Panc1 (cell line): ENCODE measurements around the gene PI4K2B.

Source experiments
- POLR2AphosphoS5 ChIP-seq: IDR thresholded peaks from 2 replicates; pipeline ENCODE4 v1.6.1; 2012; ENCODE audit warnings: mild to moderate bottlenecking, low read depth, low read length, moderate library complexity
- TF ChIP-seq, protein P1 (sequence below): fragments of 450-650 bp; IDR thresholded peaks from 2 replicates; pipeline ENCODE4 v1.5.1; 2017; ENCODE audit warnings: mild to moderate bottlenecking
- TF ChIP-seq, protein P2 (sequence below), 2 experiments: IDR thresholded peaks; 2 replicates each; pipeline ENCODE4 v1.6.1; 2011 to 2012; ENCODE audit warnings: low read depth in 2 of 2, control low read depth in 1 of 2, low read length in 1 of 2, mild to moderate bottlenecking in 1 of 2, moderate library complexity in 1 of 2; ENCODE audit not compliant: insufficient read depth in 1 of 2

GRCh38 chr4:25320336-25320735, 86.5 kb downstream of the PI4K2B start:
- TF ChIP-seq, protein P1, sequence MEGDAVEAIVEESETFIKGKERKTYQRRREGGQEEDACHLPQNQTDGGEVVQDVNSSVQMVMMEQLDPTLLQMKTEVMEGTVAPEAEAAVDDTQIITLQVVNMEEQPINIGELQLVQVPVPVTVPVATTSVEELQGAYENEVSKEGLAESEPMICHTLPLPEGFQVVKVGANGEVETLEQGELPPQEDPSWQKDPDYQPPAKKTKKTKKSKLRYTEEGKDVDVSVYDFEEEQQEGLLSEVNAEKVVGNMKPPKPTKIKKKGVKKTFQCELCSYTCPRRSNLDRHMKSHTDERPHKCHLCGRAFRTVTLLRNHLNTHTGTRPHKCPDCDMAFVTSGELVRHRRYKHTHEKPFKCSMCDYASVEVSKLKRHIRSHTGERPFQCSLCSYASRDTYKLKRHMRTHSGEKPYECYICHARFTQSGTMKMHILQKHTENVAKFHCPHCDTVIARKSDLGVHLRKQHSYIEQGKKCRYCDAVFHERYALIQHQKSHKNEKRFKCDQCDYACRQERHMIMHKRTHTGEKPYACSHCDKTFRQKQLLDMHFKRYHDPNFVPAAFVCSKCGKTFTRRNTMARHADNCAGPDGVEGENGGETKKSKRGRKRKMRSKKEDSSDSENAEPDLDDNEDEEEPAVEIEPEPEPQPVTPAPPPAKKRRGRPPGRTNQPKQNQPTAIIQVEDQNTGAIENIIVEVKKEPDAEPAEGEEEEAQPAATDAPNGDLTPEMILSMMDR, result no peak
- TF ChIP-seq, protein P2, sequence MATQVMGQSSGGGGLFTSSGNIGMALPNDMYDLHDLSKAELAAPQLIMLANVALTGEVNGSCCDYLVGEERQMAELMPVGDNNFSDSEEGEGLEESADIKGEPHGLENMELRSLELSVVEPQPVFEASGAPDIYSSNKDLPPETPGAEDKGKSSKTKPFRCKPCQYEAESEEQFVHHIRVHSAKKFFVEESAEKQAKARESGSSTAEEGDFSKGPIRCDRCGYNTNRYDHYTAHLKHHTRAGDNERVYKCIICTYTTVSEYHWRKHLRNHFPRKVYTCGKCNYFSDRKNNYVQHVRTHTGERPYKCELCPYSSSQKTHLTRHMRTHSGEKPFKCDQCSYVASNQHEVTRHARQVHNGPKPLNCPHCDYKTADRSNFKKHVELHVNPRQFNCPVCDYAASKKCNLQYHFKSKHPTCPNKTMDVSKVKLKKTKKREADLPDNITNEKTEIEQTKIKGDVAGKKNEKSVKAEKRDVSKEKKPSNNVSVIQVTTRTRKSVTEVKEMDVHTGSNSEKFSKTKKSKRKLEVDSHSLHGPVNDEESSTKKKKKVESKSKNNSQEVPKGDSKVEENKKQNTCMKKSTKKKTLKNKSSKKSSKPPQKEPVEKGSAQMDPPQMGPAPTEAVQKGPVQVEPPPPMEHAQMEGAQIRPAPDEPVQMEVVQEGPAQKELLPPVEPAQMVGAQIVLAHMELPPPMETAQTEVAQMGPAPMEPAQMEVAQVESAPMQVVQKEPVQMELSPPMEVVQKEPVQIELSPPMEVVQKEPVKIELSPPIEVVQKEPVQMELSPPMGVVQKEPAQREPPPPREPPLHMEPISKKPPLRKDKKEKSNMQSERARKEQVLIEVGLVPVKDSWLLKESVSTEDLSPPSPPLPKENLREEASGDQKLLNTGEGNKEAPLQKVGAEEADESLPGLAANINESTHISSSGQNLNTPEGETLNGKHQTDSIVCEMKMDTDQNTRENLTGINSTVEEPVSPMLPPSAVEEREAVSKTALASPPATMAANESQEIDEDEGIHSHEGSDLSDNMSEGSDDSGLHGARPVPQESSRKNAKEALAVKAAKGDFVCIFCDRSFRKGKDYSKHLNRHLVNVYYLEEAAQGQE (IDR thresholded peaks at IDR 0.05; ENCODE audit: insufficient read depth in 1 of 2, low read depth in 2 of 2, low read length in 1 of 2), result no peak
- no peak for TF ChIP-seq POLR2AphosphoS5
